NK-92 treated with Interleukin-12 subunit alpha and Interleukin-12 subunit beta, amount 100 ng/mL, for 24 hours (cell line): ENCODE measurements around the gene HEMGN.
A peak's percentile ranks its signal among the peaks of the same experiment; 100 is the strongest.

ENCODE experiments used
- DNase-seq: peaks from one replicate; lab custom pipeline; 2025; lab: John Stamatoyannopoulos, UW

Gene HEMGN

DNA sequence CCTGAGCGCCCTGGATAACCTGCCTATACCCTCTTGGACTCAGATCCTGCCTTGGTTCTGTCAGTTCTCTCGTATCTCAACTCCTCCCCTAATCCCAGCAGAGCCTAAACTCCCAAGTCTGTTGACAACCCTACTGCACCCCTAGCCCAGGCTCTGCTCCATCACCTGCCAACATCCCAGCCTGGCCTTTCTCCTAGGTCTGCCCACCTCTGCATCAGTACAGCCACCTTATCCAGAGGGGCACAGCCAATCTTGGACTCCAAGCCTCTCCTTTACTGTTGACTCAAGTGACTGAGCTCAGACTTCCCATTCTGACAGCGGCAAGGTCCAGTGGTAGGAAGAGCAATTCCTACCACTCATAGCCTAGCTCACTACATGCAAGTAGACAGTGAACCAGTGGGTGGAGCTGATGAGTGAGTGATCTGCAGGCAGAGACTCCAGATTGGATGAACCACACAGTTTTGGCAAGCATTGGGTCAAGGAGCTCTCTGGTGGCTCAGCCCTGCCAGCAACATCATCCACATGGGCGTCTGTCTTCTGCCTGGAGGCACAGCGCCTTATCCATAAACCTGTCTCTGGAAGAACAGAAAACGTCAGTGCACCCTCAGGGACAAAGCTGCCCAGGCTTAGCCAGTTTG, 42.2 kb downstream of the HEMGN start:
- no peak for DNase-seq

DNA sequence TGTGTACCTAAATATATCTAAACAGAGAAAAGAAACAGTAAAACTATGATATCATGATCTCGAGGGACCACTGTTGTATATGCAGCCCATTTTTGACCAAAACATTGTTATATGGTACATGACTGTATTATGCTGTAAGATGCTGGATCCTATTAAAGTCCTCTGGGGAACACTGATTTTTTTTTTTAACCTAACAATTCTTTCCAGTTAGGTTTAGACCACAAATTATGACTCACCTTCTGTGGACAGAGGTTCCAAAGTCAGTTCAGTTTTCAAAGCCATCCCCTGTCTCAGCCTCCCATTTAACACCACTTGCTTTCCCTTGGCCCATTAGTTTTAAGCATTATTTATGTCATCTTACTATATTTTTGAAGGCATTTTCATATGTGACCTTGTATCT, 42.8 kb downstream of the HEMGN start:
- DNase-seq: no peak

DNA sequence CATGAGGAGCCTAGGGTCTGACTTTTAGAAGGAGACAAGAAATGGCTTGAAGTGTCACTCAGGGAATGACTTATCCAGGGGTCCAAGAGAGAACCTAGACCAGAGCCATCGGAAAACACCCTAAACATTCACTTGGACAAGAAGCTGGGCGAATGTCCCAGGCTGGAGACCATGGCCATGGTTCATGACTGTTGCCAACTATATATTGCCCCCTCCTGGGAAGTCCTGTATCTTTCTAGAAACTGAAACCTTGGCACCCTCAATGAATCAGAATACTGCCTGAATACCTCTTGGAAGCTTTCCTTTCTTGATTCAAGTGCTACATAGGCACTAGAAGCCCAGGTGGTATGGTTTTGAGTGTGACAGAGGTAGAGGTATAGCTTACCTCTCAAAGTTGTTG, 45.6 kb downstream of the HEMGN start:
- no peak for DNase-seq

DNA sequence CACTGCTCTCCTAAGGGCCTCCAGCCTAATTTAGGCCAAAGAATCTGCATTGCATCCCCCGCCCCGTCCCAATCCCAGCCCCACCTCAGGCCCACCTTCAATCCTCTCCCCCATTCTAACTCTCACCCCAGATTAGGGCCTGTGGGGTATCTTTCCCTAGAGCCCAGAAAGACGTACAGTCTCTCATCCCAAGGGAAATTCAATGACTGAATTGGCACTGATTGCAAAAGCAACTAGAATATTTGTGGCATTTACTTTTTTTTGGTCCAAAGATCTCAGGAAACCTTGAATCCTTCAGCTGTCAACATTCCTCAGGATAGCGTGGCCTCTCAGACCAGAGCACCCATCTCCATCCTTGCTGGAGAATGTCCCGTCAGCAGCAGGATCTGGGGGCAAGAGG, 46.2 kb downstream of the HEMGN start:
- DNase-seq: no peak

DNA sequence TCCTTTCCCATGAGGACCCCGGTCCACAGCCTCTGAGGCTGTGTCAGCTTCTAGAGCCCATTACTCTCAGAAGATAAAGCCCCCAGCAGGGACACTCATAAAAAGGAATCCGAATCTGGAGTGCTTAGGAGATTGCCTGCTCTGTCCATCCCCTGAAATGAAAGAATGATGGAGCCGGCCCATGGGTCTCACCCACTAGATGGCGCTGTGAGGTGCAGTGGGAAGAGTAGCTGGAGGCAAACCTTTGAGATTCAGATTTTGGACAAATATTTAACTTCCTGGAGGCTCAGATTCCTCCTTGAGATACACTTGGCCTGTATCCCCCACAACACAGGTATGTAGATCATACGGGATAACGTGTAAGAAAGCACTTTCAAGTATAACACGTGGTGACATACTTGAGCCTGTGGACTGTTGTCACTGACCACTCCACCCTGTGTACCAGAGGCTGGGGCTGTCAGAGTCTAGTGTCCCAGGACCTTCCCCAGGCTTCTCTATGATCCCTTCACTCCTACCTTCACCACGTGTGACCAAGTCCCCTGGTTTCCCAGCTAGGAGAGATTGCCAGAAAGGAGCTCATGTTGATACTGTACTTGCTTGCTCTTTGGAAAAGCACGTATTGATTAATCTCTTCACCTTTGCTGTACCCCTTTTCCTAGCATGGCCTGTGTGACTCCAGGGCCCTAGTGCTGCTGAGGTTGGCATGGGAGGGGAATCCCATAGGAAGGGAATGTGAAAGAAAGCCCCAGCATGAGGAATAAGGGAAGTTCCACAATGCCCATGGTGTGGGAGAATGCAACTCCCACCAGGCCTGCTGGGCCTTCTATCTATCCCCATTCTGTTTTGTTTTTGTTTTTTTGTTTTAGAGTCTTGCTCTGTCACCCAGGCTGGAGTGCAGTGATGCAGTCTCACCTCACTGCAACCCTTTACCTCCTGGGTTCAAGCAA, 47.8 kb downstream of the HEMGN start:
- DNase-seq: peak; percentile 13

DNA sequence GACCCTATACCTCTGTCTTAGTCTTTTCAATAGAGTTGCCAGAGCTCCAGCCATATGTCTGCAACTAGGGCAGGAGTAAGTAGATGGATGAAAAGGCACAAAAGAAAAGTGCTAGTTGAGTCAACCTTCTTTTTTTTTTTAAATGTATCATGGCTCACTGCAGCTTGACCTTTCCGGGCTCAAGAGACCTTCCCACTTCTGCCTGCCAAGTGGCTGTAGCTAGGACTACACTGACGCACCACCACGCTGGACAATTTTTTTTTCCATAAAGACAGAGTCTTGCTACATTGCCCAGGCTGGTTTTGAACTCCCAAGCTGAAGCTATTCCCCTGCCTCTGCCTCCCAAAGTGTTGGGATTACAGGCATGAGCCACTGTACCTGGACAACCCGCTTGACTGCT, 57.6 kb downstream of the HEMGN start:
- no peak for DNase-seq
